Measurements from ENCODE around the gene TMEM185A.
A peak's percentile ranks its signal among the peaks of the same experiment; 100 is the strongest.
"Not testable (repeated sequence)": the region's sequence is repeated elsewhere in the genome, so short reads cannot be mapped to it uniquely, and the experiment has no call there.

Gene TMEM185A

GRCh38 chrX:149633511-149633910, 1.9 kb upstream of the TMEM185A start:
- Mint-ChIP-seq H3K9me3 (no peaks in the 10 kb centered on the region), H3K27ac (no peak overlapping the region), H3K27me3 (no peaks in the 10 kb centered on the region), H3K36me3 (no peaks in the 10 kb centered on the region), H3K4me3 (no peak overlapping the region), H3K4me1 (peaks cover 29% of the 10 kb centered on the region)

DNA sequence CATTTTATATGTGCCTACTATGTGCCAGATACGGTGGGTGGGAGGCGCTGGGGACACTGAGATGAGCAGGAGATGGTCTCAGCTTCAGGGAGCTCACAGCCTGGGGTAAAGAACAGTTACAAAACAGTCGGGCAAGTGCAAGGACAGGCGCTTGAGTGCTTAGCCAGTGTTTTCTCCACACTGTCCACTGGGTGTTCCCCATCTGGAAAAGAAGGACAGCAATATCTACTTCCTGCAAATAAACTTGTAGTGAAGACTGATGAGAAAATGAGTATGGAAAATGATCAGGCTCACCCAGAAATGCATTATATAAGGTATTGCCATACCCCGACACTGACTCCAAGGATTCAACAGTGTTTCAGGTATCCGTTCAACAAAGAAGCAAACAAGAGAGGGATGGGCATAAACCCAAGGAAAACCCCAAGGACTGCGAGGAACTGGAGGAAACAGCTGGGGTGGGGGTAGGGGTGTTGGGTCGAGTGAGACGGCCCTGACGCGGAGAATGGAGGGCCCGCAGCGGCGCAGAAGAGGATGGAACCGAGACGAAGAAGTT, 835 bp downstream of the TMEM185A start:
- Mint-ChIP-seq H3K4me3 (peak overlapping the region; percentile 94), H3K4me1 (peaks cover 50% of the 10 kb centered on the region), H3K36me3 (no peaks in the 10 kb centered on the region), H3K27ac (peak overlapping the region; percentile 84), H3K27me3 (no peaks in the 10 kb centered on the region), H3K9me3 (no peaks in the 10 kb centered on the region)

- Mint-ChIP-seq H3K4me1 (peaks cover 59% of the 10 kb centered on the region), H3K9me3 (no peaks in the 10 kb centered on the region), H3K27me3 (no peaks in the 10 kb centered on the region), H3K27ac (peak overlapping the region; percentile 84), H3K36me3 (no peaks in the 10 kb centered on the region), H3K4me3 (peak overlapping the region; percentile 94)
Observed at GRCh38 chrX:149629730-149630387, 1.7 kb downstream of the TMEM185A start.

- no peaks in the 10 kb centered on the region for H3K36me3 Mint-ChIP-seq
- H3K9me3 Mint-ChIP-seq = no peaks in the 10 kb centered on the region
- peaks cover 69% of the 10 kb centered on the region for H3K4me1 Mint-ChIP-seq
- no peak overlapping the region for H3K4me3 Mint-ChIP-seq
- H3K27me3 Mint-ChIP-seq = no peaks in the 10 kb centered on the region
- no peak overlapping the region for H3K27ac Mint-ChIP-seq
Observed at GRCh38 chrX:149628768-149629167, 2.8 kb downstream of the TMEM185A start.

GRCh38 chrX:149628280-149628679, 3.3 kb downstream of the TMEM185A start:
- Mint-ChIP-seq H3K4me1 (peaks cover 71% of the 10 kb centered on the region), H3K27me3 (no peaks in the 10 kb centered on the region), H3K27ac (no peak overlapping the region), H3K36me3 (no peaks in the 10 kb centered on the region), H3K4me3 (no peak overlapping the region), H3K9me3 (no peaks in the 10 kb centered on the region)

DNA sequence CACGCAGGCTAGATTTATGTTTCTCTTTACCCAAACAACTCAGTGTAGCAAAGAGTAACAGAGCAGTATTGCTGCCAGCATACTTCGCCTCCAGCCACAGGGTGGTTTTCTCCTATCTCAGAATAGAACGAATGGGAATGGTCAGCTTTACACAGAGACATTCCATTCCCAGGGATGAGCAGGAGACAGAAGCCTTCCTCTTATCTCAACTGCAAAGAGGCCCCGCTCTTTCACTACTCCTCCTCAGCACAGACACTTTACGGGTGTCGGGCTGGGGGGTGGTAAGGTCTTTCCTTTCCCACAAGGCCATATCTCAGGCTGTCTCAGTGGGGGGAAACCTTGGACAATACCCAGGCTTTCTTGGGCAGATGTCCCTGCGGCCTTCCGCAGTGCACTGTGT, 4.8 kb downstream of the TMEM185A start:
- H3K36me3 Mint-ChIP-seq, H3K27ac Mint-ChIP-seq, H3K4me3 Mint-ChIP-seq, H3K27me3 Mint-ChIP-seq, H3K9me3 Mint-ChIP-seq: not testable (repeated sequence)
- peaks cover 73% of the 10 kb centered on the region for H3K4me1 Mint-ChIP-seq

- peaks cover 42% of the 10 kb centered on the region for H3K4me1 Mint-ChIP-seq
- not testable (repeated sequence) for H3K27me3 Mint-ChIP-seq, H3K9me3 Mint-ChIP-seq
Observed at GRCh38 chrX:149619662-149620061, 11.9 kb downstream of the TMEM185A start.

DNA sequence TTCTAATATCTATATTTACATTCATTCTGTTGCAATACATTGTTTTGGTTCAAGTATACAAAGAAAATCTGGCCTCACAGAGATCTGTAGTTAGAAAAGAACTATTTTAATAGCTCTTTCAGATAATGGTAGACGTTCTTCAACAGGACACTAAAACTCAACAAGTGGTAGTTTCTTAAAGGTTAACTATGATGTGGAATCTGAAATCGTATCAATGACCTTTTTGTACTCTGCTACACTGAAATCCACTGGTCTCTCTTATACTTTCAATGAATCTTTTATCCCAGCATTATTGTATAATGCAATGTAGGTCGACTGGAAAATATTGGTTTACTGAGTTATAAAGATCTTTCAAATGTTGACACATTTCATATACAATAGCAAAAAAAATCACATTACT, 12.7 kb downstream of the TMEM185A start:
- Mint-ChIP-seq H3K9me3 (no peaks in the 10 kb centered on the region), H3K4me1 (peaks cover 42% of the 10 kb centered on the region), H3K36me3 (no peaks in the 10 kb centered on the region), H3K4me3 (no peak overlapping the region), H3K27me3 (no peaks in the 10 kb centered on the region), H3K27ac (no peak overlapping the region)

More at GRCh38 chrX:149619662-149620061, 11.9 kb downstream of the TMEM185A start:
- not testable (repeated sequence) for H3K27ac Mint-ChIP-seq, H3K4me3 Mint-ChIP-seq, H3K36me3 Mint-ChIP-seq

DNA sequence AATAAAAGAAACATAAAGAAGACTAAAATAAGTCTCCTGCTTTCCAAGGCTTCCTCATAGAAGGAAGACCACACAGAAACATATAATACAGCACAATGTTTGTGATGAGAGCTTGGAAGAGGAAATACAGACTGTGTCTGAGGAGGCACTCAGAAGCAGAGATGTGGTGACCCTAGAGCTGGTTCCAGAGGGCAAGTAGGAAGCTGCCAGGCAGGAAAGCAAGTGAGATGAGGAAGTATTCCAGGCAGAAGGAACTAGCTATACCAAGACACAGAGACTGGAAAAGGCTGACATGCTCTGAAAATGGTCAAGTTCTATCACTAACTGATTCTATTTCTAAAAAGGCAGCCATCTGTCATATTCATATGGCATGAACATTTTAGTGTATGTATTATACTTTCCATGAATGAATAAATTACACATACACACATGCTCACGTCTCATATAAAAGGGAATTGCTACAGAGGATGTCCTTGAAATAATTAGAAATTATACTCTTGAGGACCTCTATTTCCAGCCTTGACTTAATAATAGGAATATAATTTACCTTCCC, 19.9 kb downstream of the TMEM185A start:
- Mint-ChIP-seq H3K36me3 (peaks cover 3% of the 10 kb centered on the region), H3K27me3 (no peaks in the 10 kb centered on the region), H3K27ac (peak overlapping the region; percentile 52), H3K4me1 (peaks cover 36% of the 10 kb centered on the region), H3K4me3 (no peak overlapping the region), H3K9me3 (no peaks in the 10 kb centered on the region)

GRCh38 chrX:149610511-149610910, 21.1 kb downstream of the TMEM185A start:
- no peaks in the 10 kb centered on the region for H3K9me3 Mint-ChIP-seq
- H3K36me3 Mint-ChIP-seq = peaks cover 6% of the 10 kb centered on the region
- no peak overlapping the region for H3K27ac Mint-ChIP-seq

GRCh38 chrX:149607699-149608098, 23.9 kb downstream of the TMEM185A start:
- Mint-ChIP-seq H3K27me3 (no peaks in the 10 kb centered on the region), H3K36me3 (peaks cover 6% of the 10 kb centered on the region), H3K4me3 (no peak overlapping the region), H3K4me1 (peaks cover 7% of the 10 kb centered on the region), H3K9me3 (no peaks in the 10 kb centered on the region), H3K27ac (no peak overlapping the region)

More at GRCh38 chrX:149610511-149610910, 21.1 kb downstream of the TMEM185A start:
- H3K4me1 Mint-ChIP-seq = peaks cover 27% of the 10 kb centered on the region
- H3K4me3 Mint-ChIP-seq = no peak overlapping the region
- no peaks in the 10 kb centered on the region for H3K27me3 Mint-ChIP-seq

GRCh38 chrX:149605248-149605885, 26.2 kb downstream of the TMEM185A start:
- not testable (repeated sequence) for H3K27me3 Mint-ChIP-seq, H3K27ac Mint-ChIP-seq, H3K9me3 Mint-ChIP-seq, H3K4me3 Mint-ChIP-seq, H3K4me1 Mint-ChIP-seq, H3K36me3 Mint-ChIP-seq

DNA sequence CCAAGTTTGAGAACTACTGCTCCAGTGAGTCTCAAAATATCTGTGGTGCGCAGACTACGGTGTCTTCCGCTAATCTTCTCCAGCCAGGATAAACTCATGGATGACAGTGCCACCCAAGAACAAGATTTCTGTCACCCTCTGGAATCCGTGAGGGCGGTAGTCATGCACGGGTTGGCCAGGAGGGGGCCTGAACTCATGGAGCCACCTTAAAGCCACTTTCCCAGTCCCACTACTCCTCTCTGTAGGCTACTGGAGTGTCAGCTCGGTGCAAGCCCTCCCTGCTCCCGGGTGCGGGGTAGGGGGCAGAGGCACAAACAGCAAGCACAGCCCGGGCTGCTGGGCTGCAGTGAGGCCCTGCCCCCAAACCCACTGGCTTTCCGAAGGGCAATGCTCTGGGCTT, 33.0 kb downstream of the TMEM185A start:
- not testable (repeated sequence) for H3K4me3 Mint-ChIP-seq

GRCh38 chrX:149595943-149596342, 35.6 kb downstream of the TMEM185A start:
- H3K27me3 Mint-ChIP-seq, H3K27ac Mint-ChIP-seq, H3K9me3 Mint-ChIP-seq, H3K36me3 Mint-ChIP-seq, H3K4me3 Mint-ChIP-seq, H3K4me1 Mint-ChIP-seq: not testable (repeated sequence)

More for the DNA sequence above, 33.0 kb downstream of the TMEM185A start:
- H3K27me3 Mint-ChIP-seq, H3K4me1 Mint-ChIP-seq, H3K36me3 Mint-ChIP-seq, H3K9me3 Mint-ChIP-seq, H3K27ac Mint-ChIP-seq: not testable (repeated sequence)

GRCh38 chrX:149595214-149595613, 36.4 kb downstream of the TMEM185A start, which contains the start of gene HSFX2:
HSFX2 (minus strand) TSS chrX:149595314; CDS start chrX:149594700, 614 bp downstream.
- H3K4me1 Mint-ChIP-seq, H3K36me3 Mint-ChIP-seq, H3K27ac Mint-ChIP-seq, H3K27me3 Mint-ChIP-seq, H3K4me3 Mint-ChIP-seq, H3K9me3 Mint-ChIP-seq: not testable (repeated sequence)

DNA sequence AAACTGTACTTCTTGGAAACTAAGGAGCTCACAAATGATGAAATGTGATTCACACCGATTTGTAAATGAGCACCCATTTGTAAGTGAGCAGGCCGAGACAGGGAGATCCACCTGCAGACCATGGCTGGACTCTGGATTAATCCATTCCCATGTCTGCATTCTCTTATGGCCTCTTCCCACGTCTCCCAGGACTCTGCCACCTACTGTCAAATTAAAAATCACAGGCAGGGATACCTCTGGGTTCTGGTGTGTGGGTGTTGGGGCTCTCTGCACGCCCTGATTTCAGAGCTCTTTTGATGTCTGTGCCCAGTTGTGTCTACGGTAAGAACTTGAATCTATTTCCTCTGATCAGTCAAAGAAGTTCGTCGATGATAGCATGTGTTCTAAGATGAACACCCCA, 40.6 kb downstream of the TMEM185A start:
- H3K9me3 Mint-ChIP-seq, H3K36me3 Mint-ChIP-seq, H3K27me3 Mint-ChIP-seq, H3K4me1 Mint-ChIP-seq, H3K4me3 Mint-ChIP-seq, H3K27ac Mint-ChIP-seq: not testable (repeated sequence)

Data from activated naive CD4-positive, alpha-beta T cell treated with anti-CD3 and anti-CD28 coated beads, Interleukin-2, amount 50 U/mL, for 24 hours (primary cell).